NOMO-1 (cell line): ENCODE measurements around the gene LRRC36.
A peak's percentile ranks its signal among the peaks of the same experiment; 100 is the strongest.

Source experiments
- DNase-seq, 2 experiments: peaks; one replicate each; lab custom pipeline; 2025; ENCODE audit not compliant: unreplicated experiment in 2 of 2; lab: John Stamatoyannopoulos, UW

The LRRC36 gene

DNA sequence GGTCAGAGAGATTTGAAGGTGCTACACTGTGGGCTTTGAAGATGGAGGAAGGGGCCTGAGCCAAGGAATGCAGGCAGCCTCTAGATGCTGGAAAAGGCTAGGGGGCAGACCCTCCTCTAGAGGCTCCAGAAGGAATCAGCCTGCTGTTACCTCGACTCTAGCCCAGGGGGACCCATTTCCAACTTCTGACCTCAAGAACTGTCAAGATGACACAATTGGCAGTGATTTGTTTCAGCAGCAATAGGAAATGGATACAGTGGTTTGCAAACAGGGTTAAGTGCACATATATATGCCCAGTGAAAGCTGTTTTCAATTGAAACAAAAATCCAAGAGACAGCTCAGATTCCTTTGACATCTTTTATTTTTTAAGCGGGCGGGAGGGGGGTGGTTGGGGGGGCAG is 93.3 kb downstream of the LRRC36 start:
- DNase-seq, result no peak

DNA sequence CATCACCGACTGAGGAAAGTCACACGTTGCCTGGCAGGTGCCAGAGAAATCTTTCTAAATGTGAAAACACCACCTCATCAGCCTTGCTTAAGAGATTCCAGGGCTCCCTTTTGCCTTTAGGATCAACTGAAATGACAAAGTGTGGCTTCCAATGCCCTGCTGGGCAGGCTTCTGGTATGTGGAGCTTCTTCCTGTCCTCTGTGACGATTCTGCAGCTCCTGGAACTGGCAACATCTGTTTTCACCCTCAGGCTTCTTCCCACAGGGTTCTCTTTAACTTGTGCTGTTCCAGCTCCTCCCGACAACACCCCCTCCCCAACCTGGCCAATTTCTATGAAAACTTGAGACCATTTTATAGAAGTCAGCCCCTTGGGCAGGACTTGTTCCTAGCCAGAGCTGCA is 94.4 kb downstream of the LRRC36 start:
- no peak for DNase-seq

DNA sequence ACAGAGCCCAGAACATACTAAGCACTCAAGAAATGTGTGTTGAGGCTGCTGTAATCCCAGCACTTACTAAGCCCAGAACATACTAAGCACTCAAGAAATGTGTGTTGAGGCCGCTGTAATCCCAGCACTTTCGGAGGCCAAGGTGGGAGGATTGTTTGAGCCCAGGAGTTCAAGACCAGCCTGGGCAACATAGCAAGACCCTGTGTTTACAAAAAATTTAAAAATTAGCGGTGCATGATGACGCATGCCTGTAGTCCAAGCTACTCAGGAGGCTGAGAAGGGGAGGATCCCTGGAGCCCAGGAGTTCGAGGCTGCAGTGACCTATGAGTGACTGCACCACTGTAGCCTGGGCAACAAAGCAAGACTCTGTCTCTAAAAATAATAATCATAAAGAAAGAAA is 96.4 kb downstream of the LRRC36 start:
- DNase-seq, result no peak

DNA sequence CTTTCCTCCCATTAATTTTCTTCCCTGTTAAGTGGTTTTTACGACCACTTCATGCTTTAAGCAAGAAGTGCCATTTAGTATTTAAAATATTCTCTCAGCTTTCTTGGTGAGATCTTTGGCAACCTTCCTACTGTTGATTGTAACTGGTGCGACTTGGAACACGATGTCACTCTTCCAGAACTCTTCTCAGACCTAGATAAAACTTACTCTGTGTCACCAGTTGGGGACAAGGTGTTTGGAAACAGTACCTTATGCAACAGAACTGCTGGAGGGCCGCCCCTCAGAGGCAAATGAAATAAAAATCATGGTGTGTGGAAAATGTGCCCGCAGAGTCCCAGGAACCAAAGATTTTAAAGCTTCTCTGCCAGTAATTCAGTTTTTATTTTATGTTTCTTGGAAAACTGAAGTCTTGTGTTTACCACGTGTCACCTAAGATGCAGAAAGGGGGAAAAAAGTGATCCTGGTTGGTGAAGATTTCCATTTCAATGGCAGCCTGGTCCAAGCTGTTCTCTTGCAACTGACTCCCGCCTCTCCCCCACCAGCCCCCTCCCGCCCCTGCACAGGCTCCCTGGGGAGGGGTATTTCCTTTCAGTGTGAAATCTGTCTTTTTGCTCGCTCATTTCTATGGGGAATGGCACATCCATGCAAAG is 97.1 kb downstream of the LRRC36 start:
- no peak for DNase-seq

DNA sequence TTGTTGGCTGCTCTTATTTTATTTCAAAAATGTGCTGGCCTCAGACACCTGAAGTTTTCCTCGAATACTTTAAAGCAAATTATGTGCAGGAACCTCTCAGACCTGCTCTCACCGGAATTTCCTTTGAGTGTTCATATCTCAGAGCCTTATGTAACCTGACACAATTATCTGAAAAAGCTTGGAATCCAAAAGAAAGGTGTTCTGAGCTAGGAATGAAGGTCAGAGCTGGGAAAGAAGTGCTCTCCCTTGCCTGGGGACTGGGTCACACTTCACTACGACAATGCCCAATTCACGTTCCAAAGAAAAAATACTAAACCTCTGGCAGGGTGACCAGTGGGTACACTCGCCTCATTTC is 97.6 kb downstream of the LRRC36 start:
- DNase-seq, result no peak

DNA sequence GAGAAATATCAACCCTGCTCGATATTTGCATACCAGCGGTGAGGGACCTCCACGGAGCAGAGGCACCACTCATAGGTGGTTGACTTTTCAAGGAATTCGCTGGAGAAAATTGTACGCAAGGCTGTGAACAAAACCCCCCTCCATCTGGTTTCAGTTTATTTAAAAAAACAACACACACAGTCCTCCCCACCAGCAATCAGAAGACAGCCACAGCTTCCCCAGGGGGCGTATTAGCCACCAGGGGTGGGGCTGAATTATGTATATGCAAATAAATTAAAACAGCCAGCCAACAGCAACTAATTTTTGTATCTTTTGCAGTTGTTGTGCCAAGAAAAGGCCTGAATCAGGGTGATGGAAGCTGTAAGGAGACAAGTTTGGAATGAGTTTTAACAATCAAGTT is 98.4 kb downstream of the LRRC36 start:
- no peak for DNase-seq

DNA sequence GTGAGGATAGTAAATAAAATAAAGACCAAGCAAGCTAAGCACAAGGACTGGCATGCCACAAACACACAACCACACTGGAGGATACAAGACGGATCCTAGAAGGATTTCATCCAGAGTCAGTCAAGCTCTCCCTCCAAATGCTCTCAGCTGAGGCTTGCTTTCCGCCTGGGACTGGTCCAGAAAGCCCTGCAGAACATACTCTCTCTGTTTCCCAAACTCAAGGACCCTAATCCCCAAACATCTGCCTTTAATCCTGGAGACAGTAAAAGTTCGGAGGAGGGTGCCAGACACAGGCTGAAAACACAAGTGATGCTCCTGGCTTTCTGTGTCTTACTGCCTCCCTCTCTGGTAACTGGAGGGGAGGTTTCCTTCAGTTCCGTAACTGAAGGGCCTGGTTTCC is 99.0 kb downstream of the LRRC36 start:
- no peak for DNase-seq

DNA sequence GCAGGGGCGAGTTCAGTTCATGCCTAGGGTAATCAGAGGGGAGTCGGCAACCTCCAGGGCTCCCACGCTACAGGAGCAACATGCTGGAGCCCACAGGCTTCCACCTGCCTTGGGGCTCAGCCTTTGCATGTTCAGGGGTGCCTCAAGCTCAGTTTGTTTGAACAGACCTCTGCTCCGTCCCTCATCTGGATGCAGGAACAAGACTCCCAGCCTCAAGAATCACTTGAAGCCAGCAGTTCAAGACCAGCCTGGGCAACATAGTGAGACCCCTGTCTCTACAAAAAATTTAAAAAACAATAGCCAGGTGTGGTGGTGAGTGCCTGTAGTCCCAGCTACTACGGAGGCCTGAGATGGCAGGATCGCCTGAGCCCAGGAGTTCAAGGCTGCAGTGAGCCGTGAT is 99.4 kb downstream of the LRRC36 start:
- DNase-seq, result no peak

DNA sequence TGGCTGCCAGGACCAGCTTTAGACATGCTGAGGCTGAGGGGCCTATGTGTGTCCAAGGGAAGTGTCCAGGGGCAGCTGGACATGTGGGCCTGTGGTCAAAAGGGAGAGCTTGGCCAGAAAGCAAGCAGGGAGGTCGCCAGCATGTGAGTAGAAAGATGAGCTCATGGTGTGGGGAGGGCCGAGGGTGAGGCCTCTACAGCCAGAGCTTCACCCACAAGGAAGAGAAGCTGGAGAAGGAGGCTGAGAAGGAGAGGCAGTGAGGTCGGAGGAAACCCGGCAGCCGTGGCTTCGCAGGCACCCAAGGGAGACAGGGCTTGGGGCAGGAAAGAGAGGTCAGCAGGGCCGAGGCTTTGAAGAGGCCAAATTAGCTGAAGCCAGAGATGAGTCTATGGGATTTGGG is 100.3 kb downstream of the LRRC36 start:
- no peak for DNase-seq

DNA sequence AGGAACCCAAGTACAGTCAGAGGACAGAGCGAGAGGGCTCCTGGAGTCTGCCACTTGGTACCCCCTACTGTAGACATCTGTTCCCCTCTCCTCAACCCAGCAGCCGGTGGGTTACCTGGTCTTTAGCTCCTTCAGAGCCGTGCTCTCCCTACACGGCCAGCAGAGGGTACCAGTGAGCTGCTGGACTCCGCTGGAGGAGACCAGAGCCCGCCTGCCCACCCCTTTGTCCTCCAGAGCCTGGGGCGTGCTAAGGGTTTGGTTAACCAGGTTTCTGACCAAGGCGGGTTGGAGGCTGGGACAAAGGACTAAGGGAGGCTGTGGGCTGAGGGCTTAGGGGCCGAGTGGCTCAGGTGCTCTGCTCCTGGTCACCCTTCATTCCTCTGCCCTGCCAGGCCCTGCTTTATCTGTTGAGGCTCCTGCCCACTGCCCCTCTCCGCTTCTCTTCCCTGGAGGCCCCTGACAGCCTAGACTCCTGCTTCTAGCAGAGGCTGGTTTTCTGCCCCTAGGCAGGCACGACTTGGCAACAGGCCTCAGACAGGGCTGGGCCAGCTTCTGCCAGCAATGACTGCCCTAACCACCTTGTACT is 101.6 kb downstream of the LRRC36 start:
- DNase-seq, result peak; percentile 28 to 52

DNA sequence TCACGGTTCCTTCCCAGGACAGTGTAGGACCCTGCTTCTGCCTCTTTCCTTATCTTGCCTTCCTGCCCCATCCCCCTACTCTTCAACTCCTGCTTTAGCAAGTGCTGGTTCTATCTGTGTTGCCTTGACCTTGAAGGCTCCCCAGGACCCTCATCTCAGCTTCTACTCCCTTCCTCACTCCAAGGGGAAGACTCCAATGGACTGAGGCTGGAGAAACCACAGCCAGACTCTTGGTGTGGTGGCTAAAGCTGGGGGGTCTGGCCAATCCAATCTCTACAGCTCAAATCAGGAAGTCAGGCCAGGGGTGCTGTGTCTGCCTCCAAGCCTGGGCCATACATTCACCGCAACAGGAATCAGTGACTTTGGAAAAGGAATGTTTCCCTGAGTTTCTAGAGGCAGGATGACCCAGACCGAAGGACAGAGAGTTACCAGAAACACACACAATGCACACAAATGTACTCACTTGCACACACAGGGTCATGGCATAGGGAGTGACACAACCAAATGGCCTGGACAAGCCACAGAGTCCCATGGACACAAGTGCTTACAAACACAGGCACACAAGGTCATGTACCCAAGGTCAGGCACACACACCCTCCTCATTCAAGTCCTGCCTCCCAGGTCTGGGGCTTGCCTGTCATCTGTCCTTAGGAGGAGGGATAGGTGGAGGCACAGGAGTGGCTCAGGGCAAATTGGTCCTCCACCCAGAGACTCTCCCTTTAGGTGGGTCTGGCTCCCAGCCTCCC is 102.6 kb downstream of the LRRC36 start:
- no peak for DNase-seq

DNA sequence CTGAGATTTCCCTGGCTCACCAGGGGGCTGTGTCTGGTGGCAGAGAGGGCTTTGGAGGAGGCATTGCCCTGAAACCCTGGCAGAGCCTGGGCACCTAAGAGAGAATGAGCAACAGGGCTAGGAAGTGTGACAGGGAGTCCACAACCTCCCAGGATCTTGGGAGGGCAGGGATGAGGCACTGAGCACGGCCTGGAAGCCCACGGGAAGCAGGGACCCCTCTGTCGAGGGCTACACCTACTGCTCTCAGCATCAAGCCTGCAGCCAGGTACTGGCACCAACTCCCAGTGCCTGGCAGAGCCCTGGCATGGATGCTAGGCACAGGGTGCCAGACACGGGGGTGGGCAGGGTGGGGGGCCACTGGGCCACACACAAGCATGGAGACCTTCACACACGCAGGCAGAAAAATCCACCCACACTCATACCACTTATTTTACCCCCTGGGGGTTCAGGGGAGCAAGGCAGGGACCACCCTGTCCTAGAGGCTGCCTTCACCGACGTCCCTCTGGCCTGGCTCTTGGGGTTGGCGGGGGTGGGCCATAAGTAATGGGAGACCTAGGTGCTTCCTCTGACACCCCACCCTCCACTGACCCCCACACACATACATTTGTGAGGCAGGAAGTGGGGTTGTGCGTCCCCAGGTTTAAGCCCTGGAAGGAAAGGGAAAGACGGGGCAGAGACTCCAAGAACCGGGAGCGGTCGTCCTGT is 103.3 kb downstream of the LRRC36 start:
- DNase-seq, result no peak

DNA sequence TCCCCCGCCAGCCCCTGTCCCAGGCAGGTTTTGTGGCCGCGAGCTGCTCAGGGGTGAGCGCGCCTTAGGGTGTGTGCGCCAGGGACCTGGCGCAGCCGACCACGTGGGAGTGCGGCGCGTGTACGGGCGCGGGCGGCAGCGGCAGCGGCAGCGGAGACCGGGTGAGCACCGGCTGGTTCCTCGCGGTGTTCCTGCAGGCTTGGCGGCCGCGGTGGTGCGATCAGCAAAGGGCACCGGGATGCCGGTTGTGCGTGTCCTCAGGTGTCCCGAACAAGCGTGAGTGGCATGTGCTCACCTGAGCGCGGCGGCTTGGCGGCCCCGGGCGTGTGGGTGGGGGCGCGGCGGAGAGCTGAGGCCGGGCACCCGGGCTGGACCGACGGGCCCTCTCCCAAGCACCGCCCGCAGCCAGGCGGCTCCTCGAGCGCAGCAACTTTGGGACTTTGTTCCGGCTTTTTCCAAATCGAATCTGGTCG is 103.9 kb downstream of the LRRC36 start:
- DNase-seq, result no peak

DNA sequence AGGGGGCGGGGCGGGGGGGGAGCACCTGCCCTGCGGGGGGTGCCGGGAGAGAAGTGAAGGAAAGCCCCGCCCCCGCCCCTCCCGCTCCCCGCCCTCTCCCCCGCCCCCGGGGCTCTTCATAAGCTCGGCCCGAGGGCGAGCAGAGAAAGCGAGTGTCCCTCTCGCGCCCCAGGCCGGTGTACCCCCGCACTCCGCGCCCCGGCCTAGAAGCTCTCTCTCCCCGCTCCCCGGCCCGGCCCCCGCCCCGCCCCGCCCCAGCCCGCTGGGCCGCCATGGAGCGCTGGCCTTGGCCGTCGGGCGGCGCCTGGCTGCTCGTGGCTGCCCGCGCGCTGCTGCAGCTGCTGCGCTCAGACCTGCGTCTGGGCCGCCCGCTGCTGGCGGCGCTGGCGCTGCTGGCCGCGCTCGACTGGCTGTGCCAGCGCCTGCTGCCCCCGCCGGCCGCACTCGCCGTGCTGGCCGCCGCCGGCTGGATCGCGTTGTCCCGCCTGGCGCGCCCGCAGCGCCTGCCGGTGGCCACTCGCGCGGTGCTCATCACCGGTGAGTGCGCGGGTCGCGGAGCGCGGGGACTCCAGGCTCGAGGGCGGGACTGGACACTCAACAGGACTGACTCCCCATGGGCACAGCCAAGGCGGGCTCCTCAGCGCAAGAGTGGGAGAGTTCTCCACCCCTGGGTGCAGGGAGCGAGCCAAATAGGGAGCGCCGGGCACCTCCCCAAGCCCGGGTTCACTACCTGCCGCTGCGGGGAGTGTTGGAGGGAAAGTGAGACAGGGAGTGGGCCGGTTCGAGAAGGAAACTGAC is 104.6 kb downstream of the LRRC36 start, which contains the start of gene HSD11B2:
Gene HSD11B2 (plus strand): TSS at position 145 of the 798 bp plus-strand sequence. CDS start 128 bp downstream, at position 273.
- peak; percentile 23 to 50 for DNase-seq

DNA sequence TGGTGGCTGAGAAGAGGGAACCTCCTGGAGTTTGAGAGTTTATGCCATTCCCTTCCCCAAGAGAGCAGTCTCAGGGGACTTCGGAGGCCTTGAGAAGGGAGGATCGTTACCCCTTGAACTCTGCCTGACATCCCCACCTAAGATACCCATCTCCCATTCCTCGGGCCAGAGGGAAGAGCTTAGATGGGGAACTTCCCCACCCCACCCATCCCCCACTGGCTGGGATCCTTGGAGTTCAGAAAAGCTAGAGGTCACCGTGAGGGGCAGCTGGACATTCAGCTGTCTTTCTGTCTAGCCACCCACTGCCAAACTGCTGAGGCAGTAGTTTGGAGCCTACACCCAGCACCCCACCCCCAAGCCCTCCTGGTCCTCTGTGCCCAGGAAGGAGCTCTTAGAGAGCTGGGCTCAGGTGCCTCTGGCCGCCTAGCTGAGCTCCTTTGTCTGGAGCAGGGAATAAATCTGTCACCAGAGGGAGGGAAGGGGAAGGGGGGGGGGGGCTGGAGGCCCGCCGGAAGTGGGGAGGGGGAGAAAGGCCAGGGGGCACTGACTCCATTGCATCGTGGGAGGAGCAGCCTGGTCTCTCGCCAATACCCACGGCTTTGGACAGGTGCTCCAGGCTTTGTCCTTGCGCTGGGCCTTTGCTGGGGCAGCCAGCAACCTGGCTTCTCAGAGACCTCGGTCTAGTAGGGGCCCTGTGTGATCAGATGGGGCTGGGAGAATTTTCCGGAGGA is 105.3 kb downstream of the LRRC36 start:
- DNase-seq, result no peak

DNA sequence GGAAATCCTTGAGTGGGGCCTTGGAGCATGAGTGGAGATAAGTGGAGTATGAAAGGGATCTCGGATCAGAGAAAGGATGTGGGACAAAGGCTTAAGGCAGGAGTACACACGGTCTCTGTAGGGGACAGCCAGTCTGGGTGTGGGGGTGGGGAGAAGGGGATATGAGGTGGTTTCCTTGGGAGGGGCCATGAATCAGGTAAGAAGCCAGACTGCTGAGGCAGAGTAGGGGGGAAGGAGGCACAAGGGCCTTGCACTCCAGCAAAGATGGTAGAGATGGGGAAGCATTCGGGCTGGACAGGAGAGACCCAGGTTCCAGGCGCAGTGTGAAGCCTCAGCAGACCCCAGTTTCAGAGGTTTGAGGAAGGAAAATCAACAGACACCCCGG is 105.9 kb downstream of the LRRC36 start:
- DNase-seq, result no peak

DNA sequence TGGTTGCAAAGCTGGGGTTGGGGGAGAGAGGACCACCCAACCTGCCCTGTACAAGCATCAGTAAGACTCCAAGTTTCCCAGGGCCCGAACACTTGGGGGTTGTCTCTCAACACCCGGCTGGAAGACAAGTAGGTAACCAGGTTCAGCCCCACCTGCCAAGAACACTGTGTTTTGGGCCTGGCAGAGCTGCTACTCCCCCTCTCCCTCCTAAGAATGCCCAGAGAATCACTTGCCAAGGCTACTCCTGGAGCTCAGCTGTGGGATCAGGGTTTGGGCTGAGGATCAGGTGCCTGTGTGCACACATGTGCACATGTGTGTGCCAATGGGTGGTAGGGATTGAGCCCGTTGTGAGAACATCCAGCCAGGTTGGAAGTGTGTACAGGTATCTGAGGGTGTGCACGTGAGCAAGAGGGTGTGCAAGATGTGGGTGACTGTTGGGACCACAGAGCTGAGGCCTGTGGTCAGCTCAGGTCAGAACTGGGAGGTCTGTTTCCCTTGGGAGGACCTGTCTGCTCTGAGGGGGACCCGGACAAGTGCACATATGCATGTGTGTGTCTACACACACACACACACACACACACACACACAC is 106.6 kb downstream of the LRRC36 start:
- DNase-seq, result no peak
